Liver (tissue), 9 donors: Measurements from ENCODE around the gene P2RY6. TPM values are rescaled to one million over a fixed set of nuclear protein-coding genes. Genes with fewer than 3 reads are reported as not detected.

Experiments used
- DNase-seq: peaks from one replicate; pipeline ENCODE4 v3.0.0-alpha.2; 2017; ENCODE audit warnings: low spot score
- H3K27ac ChIP-seq, 2 donors: one replicate each; pipeline ENCODE4 v1.7.0; 2013; ENCODE audit warnings: inconsistent platforms in 2 of 2, low read length in 2 of 2, control low read depth in 1 of 2, low read depth in 1 of 2, mild to moderate bottlenecking in 1 of 2
- H3K27me3 ChIP-seq, 4 donors: one replicate each; pipeline versions ENCODE4 v1.6.1 to v1.7.0; 2013; ENCODE audit warnings: low read length in 3 of 4, inconsistent platforms in 1 of 4, mild to moderate bottlenecking in 1 of 4, moderate library complexity in 1 of 4; ENCODE audit not compliant: control insufficient read depth in 4 of 4, insufficient read depth in 4 of 4
- H3K36me3 ChIP-seq, 4 donors: one replicate each; pipeline versions ENCODE4 v1.6.1 to v1.7.0; 2013; ENCODE audit warnings: low read length in 3 of 4, mild to moderate bottlenecking in 3 of 4, low read depth in 1 of 4, moderate library complexity in 1 of 4; ENCODE audit not compliant: control insufficient read depth in 4 of 4, insufficient read depth in 3 of 4
- H3K4me1 ChIP-seq, 4 donors: one replicate each; pipeline versions ENCODE4 v1.6.1 to v1.7.0; 2013; ENCODE audit warnings: low read length in 3 of 4, mild to moderate bottlenecking in 3 of 4, moderate library complexity in 1 of 4; ENCODE audit not compliant: control insufficient read depth in 4 of 4, insufficient read depth in 4 of 4
- H3K4me3 ChIP-seq, 3 donors: one replicate each; pipeline versions ENCODE4 v1.6.1 to v1.7.0; 2013; ENCODE audit warnings: low read length in 3 of 3, control low read depth in 1 of 3, low read depth in 1 of 3, mild to moderate bottlenecking in 1 of 3
- H3K9ac ChIP-seq, 2 donors: one replicate each; pipeline ENCODE4 v1.7.0; 2013; ENCODE audit warnings: low read length in 2 of 2, mild to moderate bottlenecking in 2 of 2, moderate library complexity in 2 of 2, control low read depth in 1 of 2, low read depth in 1 of 2
- H3K9me3 ChIP-seq, 4 donors: one replicate each; pipeline versions ENCODE4 v1.6.1 to v1.7.0; 2013; ENCODE audit warnings: low read length in 3 of 4; ENCODE audit not compliant: control insufficient read depth in 4 of 4
- EGR1 ChIP-seq, 2 donors: IDR thresholded peaks; 2 replicates each; pipeline ENCODE4 v1.6.1; 2016 to 2018; ENCODE audit warnings: antibody characterized with exemption in 2 of 2, low read depth in 2 of 2
- FOXA1 ChIP-seq: IDR thresholded peaks from 2 replicates; pipeline ENCODE4 v1.6.1; 2016; ENCODE audit warnings: antibody characterized with exemption
- FOXA2 ChIP-seq: IDR thresholded peaks from 2 replicates; pipeline ENCODE4 v1.6.1; 2016; ENCODE audit warnings: antibody characterized with exemption
- GABPA ChIP-seq, 2 donors: IDR thresholded peaks in 1 of 2; conservative IDR thresholded peaks in 1 of 2; 2 replicates each; pipeline ENCODE4 v1.6.1; 2016; ENCODE audit warnings: antibody characterized with exemption in 2 of 2, mild to moderate bottlenecking in 1 of 2, moderate library complexity in 1 of 2
- HNF4A ChIP-seq, 2 donors: conservative IDR thresholded peaks; 2 replicates each; pipeline ENCODE4 v1.6.1; 2016; ENCODE audit warnings: antibody characterized with exemption in 2 of 2, mild to moderate bottlenecking in 2 of 2
- HNF4G ChIP-seq: IDR thresholded peaks from 2 replicates; pipeline ENCODE4 v1.6.1; 2016; ENCODE audit warnings: antibody characterized with exemption
- JUND ChIP-seq, 2 donors: IDR thresholded peaks; 2 replicates each; pipeline ENCODE4 v1.6.1; 2016; ENCODE audit warnings: antibody characterized with exemption in 2 of 2
- MAX ChIP-seq: IDR thresholded peaks from 2 replicates; pipeline ENCODE4 v1.6.1; 2016; ENCODE audit warnings: antibody characterized with exemption
- NR2F2 ChIP-seq: IDR thresholded peaks from 2 replicates; pipeline ENCODE4 v1.6.1; 2016; ENCODE audit warnings: antibody characterized with exemption
- RAD21 ChIP-seq, 2 donors: IDR thresholded peaks; 2 replicates each; pipeline ENCODE4 v1.6.1; 2016; ENCODE audit warnings: antibody characterized with exemption in 2 of 2, mild to moderate bottlenecking in 2 of 2
- REST ChIP-seq: IDR thresholded peaks from 2 replicates; pipeline ENCODE4 v1.6.1; 2016; ENCODE audit warnings: antibody characterized with exemption, mild to moderate bottlenecking
- RXRA ChIP-seq, 2 donors: IDR thresholded peaks; 2 replicates each; pipeline ENCODE4 v1.6.1; 2017 to 2018; ENCODE audit warnings: antibody characterized with exemption in 2 of 2, mild to moderate bottlenecking in 1 of 2
- SP1 ChIP-seq: IDR thresholded peaks from 2 replicates; pipeline ENCODE4 v1.6.1; 2018; ENCODE audit warnings: antibody characterized with exemption, mild to moderate bottlenecking
- TAF1 ChIP-seq: conservative IDR thresholded peaks from 2 replicates; pipeline ENCODE4 v1.6.1; 2016; ENCODE audit warnings: antibody characterized with exemption, mild to moderate bottlenecking
- YY1 ChIP-seq: IDR thresholded peaks from 2 replicates; pipeline ENCODE4 v1.6.1; 2016; ENCODE audit warnings: antibody characterized with exemption, mild to moderate bottlenecking
- WGBS: extraction: QIAGEN DNeasy Blood & Tissue Kit; methylation state at CpG from one replicate; pipeline ENCODE4 v1.1.7; 2013; 5-methylcytosine and 5-hydroxymethylcytosine counted together
- polyA plus RNA-seq, 2 donors: library from polyadenylated mRNA; stranded (reverse) in 1 of 2; unstranded in 1 of 2; fragments of 200-250 nt in 1 of 2; fragments of >200 nt in 1 of 2; fragmentation: Nextera tagmentation in 1 of 2; extraction: Ambion mirVana in 1 of 2; gene quantifications; one replicate each; pipeline versions ENCODE4 v1.2.1 to v1.2.3, GENCODE V29; 2013 to 2015
- total RNA-seq, 2 donors: library from RNA; depleted of rRNA; stranded (reverse); fragments of >200 nt; gene quantifications; one replicate each; pipeline ENCODE4 v1.2.3, GENCODE V29; 2014
- TF ChIP-seq, protein P1 (sequence below): IDR thresholded peaks from 2 replicates; pipeline ENCODE4 v1.6.1; 2016; ENCODE audit warnings: antibody characterized with exemption
- TF ChIP-seq, protein P2 (sequence below): fragments of 150-350 bp; IDR thresholded peaks from 2 replicates; pipeline ENCODE4 v1.5.1; 2017; ENCODE audit warnings: improper control_type of control experiment, low read depth, low read length; ENCODE audit not compliant: missing input control
- donor health status: healthy.
- donor health status: healthy.
- donor health status: healthy.
- donor health status: healthy.
- donor health status: healthy.

The P2RY6 gene
- total and polyA plus RNA-seq, 4 donors, result 0.21 to 1.3 (median 0.78) TPM

GRCh38 chr11:73292525-73292894 lies 20.4 kb downstream of the P2RY6 start:
- Histone ChIP-seq H3K9ac (no peak overlapping the region), H3K4me3 (no peak overlapping the region), H3K27me3 (no peaks in the 10 kb centered on the region), H3K9me3 (no peaks in the 10 kb centered on the region), H3K4me1 (peaks cover 0 to 8% (median 5%) of the 10 kb centered on the region in 4 donors), H3K27ac (no peak overlapping the region), H3K36me3 (no peaks in the 10 kb centered on the region)
- 61% methylated on average over 5 of the region's 5 CpGs for WGBS
- no peak for TF ChIP-seq HNF4G
- no peak for TF ChIP-seq HNF4A (conservative IDR thresholded peaks at IDR 0.05)
- TF ChIP-seq REST, result no peak
- TF ChIP-seq FOXA2, result no peak
- no peak for TF ChIP-seq JUND (IDR thresholded peaks at IDR 0.05)
- no peak for TF ChIP-seq YY1
- TF ChIP-seq MAX, result no peak
- no peak for DNase-seq

DNA sequence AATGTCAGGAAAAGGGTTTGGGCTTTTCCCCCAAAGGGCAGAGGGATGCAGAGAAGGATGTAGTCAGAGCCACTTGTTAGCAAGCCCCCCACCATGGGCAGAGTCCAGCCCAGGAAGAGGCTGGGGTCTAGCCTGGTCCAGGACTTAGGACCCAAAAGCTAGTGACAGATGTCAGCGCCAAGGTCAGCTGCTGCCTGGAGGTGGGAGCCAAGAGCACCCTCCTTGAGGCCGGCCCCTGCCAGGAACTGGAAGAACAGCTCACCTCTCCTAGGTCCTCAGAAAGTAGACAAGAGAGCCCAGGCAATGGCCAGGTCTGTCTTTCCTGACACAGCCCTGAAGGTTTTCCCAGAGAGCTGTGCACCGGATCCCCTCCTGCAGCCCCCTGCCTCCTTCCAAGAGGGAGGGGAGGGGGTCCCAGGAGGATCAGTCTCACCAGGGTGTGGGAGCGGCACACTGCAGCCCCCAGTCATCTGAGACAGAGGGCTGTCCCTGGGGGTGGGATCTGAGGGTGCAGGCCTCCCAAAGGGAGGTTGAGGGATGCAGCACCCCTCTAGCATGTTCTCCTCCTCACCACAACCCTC lies 21.3 kb downstream of the P2RY6 start:
- Histone ChIP-seq H3K9ac (no peak overlapping the region), H3K4me3 (no peak overlapping the region), H3K4me1 (peaks cover 0 to 8% (median 5%) of the 10 kb centered on the region in 4 donors), H3K27ac (no peak overlapping the region), H3K9me3 (no peaks in the 10 kb centered on the region), H3K36me3 (no peaks in the 10 kb centered on the region), H3K27me3 (peaks cover 0 to 2% (median 0%) of the 10 kb centered on the region in 4 donors)
- no peak for DNase-seq
- 94% methylated on average over 4 of the region's 4 CpGs for WGBS
- TF ChIP-seq REST (no peak), EGR1 (IDR thresholded peaks at IDR 0.05; ENCODE audit: low read depth in 2 of 2) (no peak), YY1 (no peak), SP1 (no peak), JUND (IDR thresholded peaks at IDR 0.05) (no peak), GABPA (IDR thresholded peaks at IDR 0.05 in 1 of 2, conservative IDR thresholded peaks at IDR 0.05 in 1 of 2) (no peak), TAF1 (no peak), NR2F2 (no peak), HNF4A (conservative IDR thresholded peaks at IDR 0.05) (no peak), RAD21 (IDR thresholded peaks at IDR 0.05) (no peak), HNF4G (no peak), MAX (no peak), RXRA (IDR thresholded peaks at IDR 0.05) (no peak), FOXA1 (no peak), FOXA2 (no peak)
- TF ChIP-seq, protein P1, sequence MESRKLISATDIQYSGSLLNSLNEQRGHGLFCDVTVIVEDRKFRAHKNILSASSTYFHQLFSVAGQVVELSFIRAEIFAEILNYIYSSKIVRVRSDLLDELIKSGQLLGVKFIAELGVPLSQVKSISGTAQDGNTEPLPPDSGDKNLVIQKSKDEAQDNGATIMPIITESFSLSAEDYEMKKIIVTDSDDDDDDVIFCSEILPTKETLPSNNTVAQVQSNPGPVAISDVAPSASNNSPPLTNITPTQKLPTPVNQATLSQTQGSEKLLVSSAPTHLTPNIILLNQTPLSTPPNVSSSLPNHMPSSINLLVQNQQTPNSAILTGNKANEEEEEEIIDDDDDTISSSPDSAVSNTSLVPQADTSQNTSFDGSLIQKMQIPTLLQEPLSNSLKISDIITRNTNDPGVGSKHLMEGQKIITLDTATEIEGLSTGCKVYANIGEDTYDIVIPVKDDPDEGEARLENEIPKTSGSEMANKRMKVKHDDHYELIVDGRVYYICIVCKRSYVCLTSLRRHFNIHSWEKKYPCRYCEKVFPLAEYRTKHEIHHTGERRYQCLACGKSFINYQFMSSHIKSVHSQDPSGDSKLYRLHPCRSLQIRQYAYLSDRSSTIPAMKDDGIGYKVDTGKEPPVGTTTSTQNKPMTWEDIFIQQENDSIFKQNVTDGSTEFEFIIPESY, result no peak
- TF ChIP-seq, protein P2, sequence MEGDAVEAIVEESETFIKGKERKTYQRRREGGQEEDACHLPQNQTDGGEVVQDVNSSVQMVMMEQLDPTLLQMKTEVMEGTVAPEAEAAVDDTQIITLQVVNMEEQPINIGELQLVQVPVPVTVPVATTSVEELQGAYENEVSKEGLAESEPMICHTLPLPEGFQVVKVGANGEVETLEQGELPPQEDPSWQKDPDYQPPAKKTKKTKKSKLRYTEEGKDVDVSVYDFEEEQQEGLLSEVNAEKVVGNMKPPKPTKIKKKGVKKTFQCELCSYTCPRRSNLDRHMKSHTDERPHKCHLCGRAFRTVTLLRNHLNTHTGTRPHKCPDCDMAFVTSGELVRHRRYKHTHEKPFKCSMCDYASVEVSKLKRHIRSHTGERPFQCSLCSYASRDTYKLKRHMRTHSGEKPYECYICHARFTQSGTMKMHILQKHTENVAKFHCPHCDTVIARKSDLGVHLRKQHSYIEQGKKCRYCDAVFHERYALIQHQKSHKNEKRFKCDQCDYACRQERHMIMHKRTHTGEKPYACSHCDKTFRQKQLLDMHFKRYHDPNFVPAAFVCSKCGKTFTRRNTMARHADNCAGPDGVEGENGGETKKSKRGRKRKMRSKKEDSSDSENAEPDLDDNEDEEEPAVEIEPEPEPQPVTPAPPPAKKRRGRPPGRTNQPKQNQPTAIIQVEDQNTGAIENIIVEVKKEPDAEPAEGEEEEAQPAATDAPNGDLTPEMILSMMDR, result no peak
